Type B pancreatic cell (in vitro differentiated cells): ENCODE measurements around the gene BHLHA15. TPM values are rescaled to one million over a fixed set of nuclear protein-coding genes. Genes with fewer than 3 reads are reported as not detected.

Experiments
- DNase-seq: peaks from one replicate; pipeline ENCODE4 v3.0.0; 2021; ENCODE audit warnings: mixed read lengths; ENCODE audit not compliant: unreplicated experiment; ENCODE audit errors: extremely low spot score
- H3K27ac Mint-ChIP-seq: 2 replicates; pipeline ENCODE4 v1.8.0; 2021; ENCODE audit warnings: mild to moderate bottlenecking, mixed read lengths
- H3K27me3 Mint-ChIP-seq: 2 replicates; pipeline ENCODE4 v1.8.0; 2021; ENCODE audit warnings: mixed read lengths
- H3K36me3 Mint-ChIP-seq: 2 replicates; pipeline ENCODE4 v1.8.0; 2021; ENCODE audit warnings: mixed read lengths
- H3K4me1 Mint-ChIP-seq: one replicate; pipeline ENCODE4 v1.8.0; 2021; ENCODE audit warnings: mixed read lengths; ENCODE audit not compliant: unreplicated experiment
- H3K4me3 Mint-ChIP-seq: 2 replicates; pipeline ENCODE4 v1.8.0; 2021; ENCODE audit warnings: mild to moderate bottlenecking, mixed read lengths
- H3K9me3 Mint-ChIP-seq: 2 replicates; pipeline ENCODE4 v1.8.0; 2021; ENCODE audit warnings: mixed read lengths
- CTCF ChIP-seq: fragments of 200-600 bp; sonication (generic); conservative IDR thresholded peaks from 2 replicates; pipeline ENCODE4 v1.5.0; 2021; ENCODE audit warnings: antibody characterized with exemption, mild to moderate bottlenecking
- total RNA-seq: library from RNA; stranded (reverse); gene quantifications from 2 replicates; pipeline ENCODE4 v1.2.1, GENCODE V29; 2021; ENCODE audit warnings: low replicate concordance

BHLHA15 gene
- total RNA-seq, 1 donor from 2014 or later: 0.46 TPM

- no peaks in the 10 kb centered on the region for H3K27me3 Mint-ChIP-seq
- peaks cover 3% of the 10 kb centered on the region for H3K36me3 Mint-ChIP-seq
- TF ChIP-seq CTCF: no peak
- H3K27ac Mint-ChIP-seq: no peak overlapping the region
- H3K4me3 Mint-ChIP-seq: no peak overlapping the region
- no peak for DNase-seq
- no peaks in the 10 kb centered on the region for H3K9me3 Mint-ChIP-seq
- no peaks in the 10 kb centered on the region for H3K4me1 Mint-ChIP-seq
These were observed 12.9 kb downstream of the BHLHA15 start for GRCh38 chr7:98223898-98224700.

- Mint-ChIP-seq H3K27me3 (no peaks in the 10 kb centered on the region), H3K4me1 (no peaks in the 10 kb centered on the region), H3K9me3 (no peaks in the 10 kb centered on the region), H3K36me3 (no peaks in the 10 kb centered on the region), H3K27ac (no peak overlapping the region), H3K4me3 (no peak overlapping the region)
- no peak for TF ChIP-seq CTCF
- DNase-seq: no peak
These were observed 13.5 kb downstream of the BHLHA15 start for GRCh38 chr7:98224701-98225181.

GRCh38 chr7:98225913-98226614 is 14.8 kb downstream of the BHLHA15 start:
- H3K27ac Mint-ChIP-seq: no peak overlapping the region
- DNase-seq: no peak
- no peaks in the 10 kb centered on the region for H3K36me3 Mint-ChIP-seq
- H3K27me3 Mint-ChIP-seq: no peaks in the 10 kb centered on the region
- H3K4me1 Mint-ChIP-seq: no peaks in the 10 kb centered on the region
- H3K9me3 Mint-ChIP-seq: no peaks in the 10 kb centered on the region
- no peak for TF ChIP-seq CTCF
- no peak overlapping the region for H3K4me3 Mint-ChIP-seq

- H3K4me1 Mint-ChIP-seq: no peaks in the 10 kb centered on the region
- no peak for DNase-seq
- H3K27me3 Mint-ChIP-seq: no peaks in the 10 kb centered on the region
- no peak overlapping the region for H3K27ac Mint-ChIP-seq
- no peak for TF ChIP-seq CTCF
- H3K9me3 Mint-ChIP-seq: no peaks in the 10 kb centered on the region
- H3K4me3 Mint-ChIP-seq: no peak overlapping the region
- no peaks in the 10 kb centered on the region for H3K36me3 Mint-ChIP-seq
These were observed 16.7 kb downstream of the BHLHA15 start for GRCh38 chr7:98227939-98228338.

- DNase-seq: no peak
These were observed 17.6 kb downstream of the BHLHA15 start for GRCh38 chr7:98228801-98229200.

More at GRCh38 chr7:98228801-98229200, 17.6 kb downstream of the BHLHA15 start:
- Mint-ChIP-seq H3K4me3 (no peak overlapping the region), H3K36me3 (no peaks in the 10 kb centered on the region), H3K27ac (no peak overlapping the region), H3K9me3 (no peaks in the 10 kb centered on the region), H3K4me1 (no peaks in the 10 kb centered on the region), H3K27me3 (no peaks in the 10 kb centered on the region)
- no peak for TF ChIP-seq CTCF
